GM12878 (cell line): ENCODE data around the gene VSIG10L2. TPM values are rescaled to one million over a fixed set of nuclear protein-coding genes. Genes with fewer than 3 reads are reported as not detected.

Experiments used
- ATAC-seq: fragments of 200-7000 bp; cut with Tn5 transposase; 3 replicates; pipeline ENCODE4 v1.9.1; 2020; ENCODE audit warnings: mild to moderate bottlenecking, moderate library complexity
- BruUV-seq: library from RNA; stranded (reverse); fragments of 400-500 nt; replicated peaks from 2 replicates; lab custom pipeline; 2021; lab: Mats Ljungman, UMichigan
- CTCF ChIA-PET: fragments of 300-600 bp; sonication (Branson Sonifier 250); formaldehyde crosslinking; extraction: SDS; loops from one replicate; lab custom pipeline; 2021; ENCODE audit warnings: inconsistent platforms; lab: Yijun Ruan, JAX
- POLR2A ChIA-PET: fragments of 350-600 bp; formaldehyde crosslinking; extraction: SDS; loops from one replicate; lab custom pipeline; 2021; ENCODE audit warnings: inconsistent platforms; lab: Charles Lee
- RAD21 ChIA-PET: fragments of 300-600 bp; sonication (Branson Sonifier 250); formaldehyde crosslinking; loops from one replicate; lab custom pipeline; 2023; ENCODE audit warnings: antibody characterized with exemption; ENCODE audit not compliant: unreplicated experiment; lab: Charles Lee
- SMC1A ChIA-PET: fragments of 300-600 bp; sonication (Branson Sonifier 250); formaldehyde crosslinking; loops from one replicate; lab custom pipeline; 2023; ENCODE audit not compliant: unreplicated experiment, uncharacterized antibody; lab: Charles Lee
- DNase-seq: peaks from one replicate; pipeline ENCODE4 v3.0.0-alpha.2; 2011; ENCODE audit warnings: low read depth, low spot score
- FAIRE-seq: peaks from 3 replicates; lab custom pipeline; 2011; peaks lifted over from hg19 to GRCh38; lab: Jason Lieb, UNC
- H2AFZ ChIP-seq: 2 replicates; pipeline ENCODE4 v1.6.0; 2011; ENCODE audit warnings: low read depth, low read length, control low read depth; ENCODE audit not compliant: control insufficient read depth
- H3K27ac ChIP-seq: 2 replicates; pipeline ENCODE4 v1.5.1; 2011; ENCODE audit warnings: control low read depth; ENCODE audit not compliant: control insufficient read depth, insufficient read depth
- H3K27me3 ChIP-seq, 2 experiments: replicated peaks in 1 of 2; 2 replicates each; pipeline versions ENCODE4 v1.6.0 to v1.6.1; 2011; ENCODE audit warnings: low read length in 1 of 2; ENCODE audit not compliant: control insufficient read depth in 2 of 2, insufficient read depth in 2 of 2
- H3K36me3 ChIP-seq, 2 experiments: 2 replicates each; pipeline ENCODE4 v1.5.1; 2011; ENCODE audit warnings: low read length in 1 of 2; ENCODE audit not compliant: control insufficient read depth in 2 of 2, insufficient read depth in 2 of 2
- H3K4me1 ChIP-seq: 2 replicates; pipeline ENCODE4 v1.6.1; 2011; ENCODE audit warnings: mild to moderate bottlenecking, low read length, moderate library complexity, mixed read lengths; ENCODE audit not compliant: control insufficient read depth, insufficient read depth
- H3K4me2 ChIP-seq: 2 replicates; pipeline ENCODE4 v1.6.0; 2011; ENCODE audit warnings: control low read depth; ENCODE audit not compliant: control insufficient read depth, insufficient read depth
- H3K4me3 ChIP-seq: fragments of 200-600 bp; sonication (generic); 2 replicates; pipeline ENCODE4 v1.5.1; 2016
- H3K79me2 ChIP-seq: 2 replicates; pipeline ENCODE4 v1.6.0; 2011; ENCODE audit warnings: low read length; ENCODE audit not compliant: control insufficient read depth, insufficient read depth
- H3K9ac ChIP-seq: 2 replicates; pipeline ENCODE4 v1.8.0; 2011; ENCODE audit warnings: low read length, control low read depth, mixed read lengths; ENCODE audit not compliant: control insufficient read depth, insufficient read depth
- H3K9me3 ChIP-seq: replicated peaks from 3 replicates; pipeline ENCODE4 v1.5.1; 2011; ENCODE audit warnings: mild to moderate bottlenecking, low read length; ENCODE audit not compliant: control insufficient read depth, insufficient read depth
- H4K20me1 ChIP-seq: 2 replicates; pipeline ENCODE4 v1.6.0; 2011; ENCODE audit not compliant: control insufficient read depth, insufficient read depth
- ASH2L ChIP-seq: fragments of 300-600, 200-600 bp; sonication (generic); IDR thresholded peaks from 2 replicates; pipeline ENCODE4 v1.6.1; 2017; ENCODE audit warnings: low read depth, mild to moderate bottlenecking, borderline replicate concordance
- BRCA1 ChIP-seq: IDR thresholded peaks from 2 replicates; pipeline ENCODE4 v1.6.1; 2011; ENCODE audit warnings: low read depth, low read length, improper control_type of control experiment
- CHD2 ChIP-seq: IDR thresholded peaks from 2 replicates; pipeline ENCODE4 v1.6.1; 2011; ENCODE audit warnings: low read depth, low read length, improper control_type of control experiment, borderline replicate concordance
- EED ChIP-seq: sonication (generic); IDR thresholded peaks from 2 replicates; pipeline ENCODE4 v1.6.1; 2016; ENCODE audit warnings: antibody characterized with exemption, low read depth
- EP300 ChIP-seq, 2 experiments: fragments of 150-350 bp in 1 of 2; IDR thresholded peaks; 2 replicates each; pipeline ENCODE4 v1.6.1; 2011 to 2012; ENCODE audit warnings: low read depth in 2 of 2, low read length in 2 of 2, borderline replicate concordance in 1 of 2, improper control_type of control experiment in 1 of 2, inconsistent platforms in 1 of 2; ENCODE audit not compliant: control insufficient read depth in 1 of 2
- NR2C1 ChIP-seq: fragments of 450-650 bp; IDR thresholded peaks from 2 replicates; pipeline ENCODE4 v1.6.1; 2017; ENCODE audit warnings: antibody characterized with exemption, mild to moderate bottlenecking, moderate library complexity
- PAX8 ChIP-seq: fragments of 450-650 bp; IDR thresholded peaks from 2 replicates; pipeline ENCODE4 v1.6.1; 2017; ENCODE audit warnings: mild to moderate bottlenecking, moderate library complexity
- PRDM15 ChIP-seq: fragments of 450-650 bp; formaldehyde crosslinking; IDR thresholded peaks from 2 replicates; pipeline ENCODE4 v1.4.0; 2020; ENCODE audit warnings: mild to moderate bottlenecking, moderate library complexity
- RFX5 ChIP-seq: IDR thresholded peaks from 2 replicates; pipeline ENCODE4 v1.6.1; 2011; ENCODE audit warnings: low read depth, low read length, improper control_type of control experiment
- SKIL ChIP-seq: fragments of 450-650 bp; IDR thresholded peaks from 2 replicates; pipeline ENCODE4 v1.6.1; 2017; ENCODE audit warnings: mild to moderate bottlenecking, low read depth, inconsistent platforms; ENCODE audit not compliant: poor library complexity, severe bottlenecking
- TCF3 ChIP-seq: IDR thresholded peaks from 2 replicates; pipeline ENCODE4 v1.6.1; 2012; ENCODE audit warnings: low read depth, mild to moderate bottlenecking, low read length, borderline replicate concordance; ENCODE audit not compliant: insufficient read depth
- in situ Hi-C: fragments of 300-500 bp; cut with MboI; formaldehyde crosslinking; loops from 9 replicates; pipeline ENCODE4 v1.14.3; 2018; ENCODE audit warnings: mixed read lengths
- intact Hi-C: fragments of 100-400 bp; cut with micrococcal nuclease; formaldehyde crosslinking; loops from one replicate; pipeline ENCODE4 v1.14.2; 2022; ENCODE audit not compliant: unreplicated experiment
- polyA plus RNA-seq, 11 experiments: library from polyadenylated mRNA; depleted of rRNA in 4 of 11; unstranded in 6 of 11; stranded (reverse) in 5 of 11; fragments of >200 nt; fragmentation: Nextera tagmentation in 4 of 11; fragmentation: Illumina TruSeq in 1 of 11; extraction: Ambion mirVana in 4 of 11; extraction: Trizol in 1 of 11; gene quantifications; 1 replicate in 1 of 11; 2 replicates in 10 of 11; pipeline versions ENCODE4 v1.2.1 to v1.2.3, GENCODE V29; 2011 to 2016; ENCODE audit warnings: inconsistent platforms in 2 of 11, missing spikeins in 2 of 11, low read depth in 1 of 11
- total RNA-seq, 4 experiments: library from RNA; depleted of rRNA in 3 of 4; stranded (reverse); fragments of >200 nt in 3 of 4; fragmentation: Illumina TruSeq in 1 of 4; extraction: Trizol in 1 of 4; gene quantifications; 2 replicates each; pipeline versions ENCODE4 v1.2.1 to v1.2.3, GENCODE V29; 2013 to 2021
- TF ChIP-seq, protein P1 (sequence below): IDR thresholded peaks from 2 replicates; pipeline ENCODE4 v1.6.1; 2012; ENCODE audit warnings: low read depth, low read length, improper control_type of control experiment

VSIG10L2 gene
- total and polyA plus RNA-seq, 10 of the 15 experiments (the other 5 are each of a cell fraction or from before 2014, with no cell fraction given) = 0.02 TPM; not detected in 9

DNA sequence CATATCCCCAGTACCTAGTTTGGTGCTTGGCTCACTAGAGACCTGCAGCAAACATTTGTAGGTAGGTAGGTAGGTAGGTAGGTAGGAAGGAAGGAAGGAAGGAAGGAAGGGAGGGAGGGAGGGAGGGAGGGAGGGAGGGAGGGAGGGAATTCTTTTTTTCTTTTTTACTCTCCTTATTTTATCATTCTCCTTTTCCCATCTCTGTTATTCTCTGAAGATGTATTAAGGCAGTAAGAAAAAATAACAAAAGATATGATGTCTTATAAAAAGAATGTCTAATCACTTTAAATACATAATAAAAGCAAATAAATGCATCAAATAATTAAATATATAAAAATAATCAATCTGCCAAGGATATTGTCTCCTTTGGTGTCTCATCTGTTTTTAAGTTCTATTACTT is 28.4 kb downstream of the VSIG10L2 start:
- ATAC-seq (no peak), DNase-seq (no peak), FAIRE-seq (no peak)
- ChIA-PET POLR2A (interaction anchor here (0.5 kb wide), 1 partner anchor 200 kb away, joined by 3 read pairs; no protein-coding TSS in a partner anchor), CTCF (interaction anchor here (0.9 kb wide), 1 partner anchor 219 kb away, joined by 4 read pairs; no protein-coding TSS in a partner anchor), SMC1A (no interaction called here), RAD21 (no interaction called here)
- intact Hi-C loops (no loop called here), in situ Hi-C loops (no loop called here)
- Histone ChIP-seq H3K4me2 (no peak overlapping the region), H3K9ac (no peak overlapping the region), H3K4me3 (no peak overlapping the region), H3K36me3 (no peaks in the 10 kb centered on the region), H4K20me1 (no peaks in the 10 kb centered on the region), H3K4me1 (no peaks in the 10 kb centered on the region), H3K27me3 (no peaks in the 10 kb centered on the region; a peak in 1 of 4 replicates), H3K79me2 (no peaks in the 10 kb centered on the region), H3K9me3 (no peaks in the 10 kb centered on the region), H2AFZ (no peak overlapping the region), H3K27ac (no peak overlapping the region)
- no TSS peak for BruUV-seq
- TF ChIP-seq EP300 (IDR thresholded peaks at IDR 0.05; ENCODE audit: borderline replicate concordance in 1 of 2, control insufficient read depth in 1 of 2, low read depth in 2 of 2, low read length in 2 of 2) = no peak
- TF ChIP-seq EED = no peak
- no peak for TF ChIP-seq SKIL
- no peak for TF ChIP-seq TCF3
- TF ChIP-seq NR2C1 = no peak
- TF ChIP-seq ASH2L = no peak
- TF ChIP-seq, protein P1, sequence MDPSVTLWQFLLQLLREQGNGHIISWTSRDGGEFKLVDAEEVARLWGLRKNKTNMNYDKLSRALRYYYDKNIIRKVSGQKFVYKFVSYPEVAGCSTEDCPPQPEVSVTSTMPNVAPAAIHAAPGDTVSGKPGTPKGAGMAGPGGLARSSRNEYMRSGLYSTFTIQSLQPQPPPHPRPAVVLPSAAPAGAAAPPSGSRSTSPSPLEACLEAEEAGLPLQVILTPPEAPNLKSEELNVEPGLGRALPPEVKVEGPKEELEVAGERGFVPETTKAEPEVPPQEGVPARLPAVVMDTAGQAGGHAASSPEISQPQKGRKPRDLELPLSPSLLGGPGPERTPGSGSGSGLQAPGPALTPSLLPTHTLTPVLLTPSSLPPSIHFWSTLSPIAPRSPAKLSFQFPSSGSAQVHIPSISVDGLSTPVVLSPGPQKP = no peak
- TF ChIP-seq BRCA1 = no peak
- no peak for TF ChIP-seq PRDM15 (CRISPR knock-in tag)
- no peak for TF ChIP-seq RFX5
- TF ChIP-seq PAX8 = no peak
- TF ChIP-seq CHD2 = no peak
